ENCODE results near the gene MINAR2.
A peak's percentile ranks its signal among the peaks of the same experiment; 100 is the strongest.

MINAR2 gene, protein sequence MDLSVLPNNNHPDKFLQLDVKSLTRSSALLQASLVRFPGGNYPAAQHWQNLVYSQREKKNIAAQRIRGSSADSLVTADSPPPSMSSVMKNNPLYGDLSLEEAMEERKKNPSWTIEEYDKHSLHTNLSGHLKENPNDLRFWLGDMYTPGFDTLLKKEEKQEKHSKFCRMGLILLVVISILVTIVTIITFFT

DNA sequence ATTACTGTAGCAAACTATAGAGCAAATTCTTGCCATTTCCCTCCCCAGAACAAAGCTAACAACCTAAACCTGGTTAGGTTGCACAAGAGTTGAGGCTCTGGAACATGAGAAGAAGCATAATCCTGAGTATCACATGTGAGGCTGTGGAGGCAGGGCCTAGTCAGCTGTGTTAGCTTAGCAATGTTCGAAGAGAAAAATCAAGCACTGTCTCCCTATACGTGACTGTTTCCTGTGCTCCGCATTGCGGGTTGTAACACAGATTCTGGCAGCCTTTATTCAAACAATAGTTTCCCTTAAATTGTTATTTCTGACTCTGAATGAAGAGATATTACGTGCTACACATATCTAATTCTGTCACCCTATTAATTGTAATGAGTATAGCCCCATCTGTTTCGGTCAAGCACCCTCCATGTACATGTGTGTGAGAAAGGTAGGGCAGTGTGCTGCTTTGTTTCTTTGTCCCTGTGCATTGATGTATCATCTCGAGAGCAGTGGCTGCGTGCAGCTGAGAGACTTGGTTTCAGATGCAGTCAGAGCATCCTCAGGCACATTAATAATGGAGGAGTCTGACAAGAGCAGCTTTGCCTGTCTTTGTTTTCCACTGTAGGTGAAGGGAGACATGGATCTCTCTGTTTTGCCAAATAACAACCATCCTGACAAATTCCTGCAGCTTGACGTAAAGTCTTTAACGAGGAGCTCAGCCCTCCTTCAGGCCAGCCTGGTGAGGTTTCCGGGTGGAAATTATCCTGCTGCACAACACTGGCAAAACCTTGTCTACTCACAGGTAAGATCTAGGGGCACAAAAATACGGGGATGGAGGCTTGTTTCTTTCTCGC lies at the start of gene MINAR2:
TSS of gene MINAR2 (plus strand) at position 523 of the 836 bp plus-strand sequence. CDS start at position 620, 97 bp downstream.
- DNase-seq: no peak

DNA sequence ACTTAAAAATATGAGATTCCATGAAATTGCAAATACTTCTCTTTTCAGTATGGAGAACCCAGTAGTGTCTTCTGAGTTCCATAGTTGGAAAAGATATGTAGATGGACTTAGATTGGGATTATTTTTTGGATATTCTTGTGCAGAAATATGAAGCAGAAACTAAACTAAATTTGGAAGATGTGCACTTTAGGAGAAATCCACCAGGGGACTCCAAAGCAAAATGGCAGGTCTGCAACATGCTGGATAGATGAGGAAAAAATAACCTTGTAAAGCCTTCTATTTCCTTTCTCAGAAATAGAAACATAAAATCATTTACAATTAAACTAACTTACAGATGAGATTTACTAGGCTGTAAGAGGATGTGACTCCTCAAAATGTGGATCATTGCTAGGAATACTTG lies 49.2 kb upstream of the MINAR2 start:
- DNase-seq: no peak

DNA sequence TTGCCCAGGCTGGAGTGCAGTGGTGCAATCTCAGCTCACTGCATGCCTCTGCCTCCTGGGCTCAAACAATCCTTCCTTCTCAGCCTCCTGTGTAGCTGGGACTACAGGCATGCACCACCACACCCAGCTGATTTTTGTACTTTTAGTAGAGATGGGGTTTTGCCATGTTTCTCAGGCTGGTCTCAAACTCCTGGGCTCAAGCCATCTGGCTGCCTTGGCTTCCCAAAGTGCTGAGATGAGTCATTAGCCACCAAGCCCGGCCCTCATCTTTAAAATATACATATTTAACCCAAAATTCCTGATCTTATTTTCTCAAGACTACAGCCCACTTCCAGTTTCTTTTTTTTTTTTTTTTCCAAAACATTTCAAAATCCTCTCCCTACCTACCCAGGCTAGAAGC lies 31.7 kb upstream of the MINAR2 start:
- no peak for DNase-seq

DNA sequence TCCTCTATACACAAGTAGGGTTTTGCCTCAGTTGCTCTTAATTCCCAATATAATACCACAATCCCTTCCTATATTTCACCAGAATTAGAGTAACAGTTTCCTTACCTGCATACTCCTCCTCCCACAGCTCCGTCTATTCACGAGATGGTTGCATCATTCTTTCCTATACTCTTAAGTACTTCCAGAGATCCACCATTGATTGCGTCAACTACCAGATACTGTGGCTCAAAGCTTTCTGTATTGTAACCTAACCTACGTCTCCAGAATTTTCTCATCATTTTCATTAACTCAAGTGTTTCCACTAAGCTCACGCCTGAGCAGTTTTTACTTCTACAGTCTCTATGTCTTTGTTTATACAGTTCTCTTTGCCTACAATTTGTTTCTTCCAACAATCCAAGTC lies 31.2 kb upstream of the MINAR2 start:
- DNase-seq: no peak

DNA sequence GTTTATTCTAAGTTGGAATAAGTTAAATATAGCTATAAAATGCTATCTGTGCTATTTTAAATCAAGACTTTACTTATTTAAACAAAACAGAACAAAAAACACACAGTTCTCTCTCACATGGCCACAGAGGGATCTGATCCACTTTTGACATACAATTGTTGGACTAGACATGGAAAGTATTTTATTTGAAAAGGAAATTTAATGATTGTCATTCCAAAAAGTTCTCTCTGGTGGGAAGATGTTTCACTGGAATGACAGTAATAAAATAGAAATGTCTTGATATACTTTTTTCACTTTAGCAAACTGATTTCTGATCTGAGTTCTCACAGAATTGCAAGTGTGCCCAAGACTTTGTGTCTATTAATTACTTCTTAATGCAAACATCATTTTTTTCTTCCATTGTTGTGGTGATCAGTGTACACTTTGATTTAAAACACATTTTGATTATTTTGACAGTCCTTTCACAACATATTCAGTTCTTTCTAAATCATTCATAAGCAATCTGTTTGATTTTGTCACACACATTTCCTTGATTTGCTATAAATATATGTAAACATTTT lies 30.1 kb upstream of the MINAR2 start:
- DNase-seq: no peak

DNA sequence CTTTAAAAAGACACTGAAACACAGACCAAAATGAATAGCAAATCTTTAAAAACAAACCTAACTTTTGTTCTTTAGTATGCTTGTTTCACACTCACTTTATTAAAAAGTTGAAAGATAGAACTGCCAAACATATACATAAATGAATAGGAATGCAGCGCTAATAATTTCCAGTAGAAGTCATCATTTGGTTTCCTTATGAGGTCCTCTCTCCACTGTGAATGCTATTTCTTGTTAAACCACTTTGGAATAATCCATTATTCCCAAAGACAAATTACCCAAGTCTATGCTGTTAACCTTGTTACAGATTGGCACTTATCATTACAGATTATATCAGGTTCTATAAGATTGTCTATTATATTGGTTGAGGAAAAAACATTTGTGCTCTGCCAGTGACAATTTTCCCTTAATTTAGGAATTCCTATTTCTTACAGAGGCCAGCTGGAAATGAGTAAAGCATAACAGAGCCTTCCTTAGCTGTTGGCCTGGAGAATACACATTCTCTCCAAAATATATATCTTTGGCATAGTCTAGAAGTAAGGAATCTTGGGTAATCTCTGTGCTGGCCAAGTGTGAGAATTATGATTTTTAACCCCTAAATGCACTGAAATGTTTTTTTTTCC lies 29.3 kb upstream of the MINAR2 start:
- DNase-seq: no peak

DNA sequence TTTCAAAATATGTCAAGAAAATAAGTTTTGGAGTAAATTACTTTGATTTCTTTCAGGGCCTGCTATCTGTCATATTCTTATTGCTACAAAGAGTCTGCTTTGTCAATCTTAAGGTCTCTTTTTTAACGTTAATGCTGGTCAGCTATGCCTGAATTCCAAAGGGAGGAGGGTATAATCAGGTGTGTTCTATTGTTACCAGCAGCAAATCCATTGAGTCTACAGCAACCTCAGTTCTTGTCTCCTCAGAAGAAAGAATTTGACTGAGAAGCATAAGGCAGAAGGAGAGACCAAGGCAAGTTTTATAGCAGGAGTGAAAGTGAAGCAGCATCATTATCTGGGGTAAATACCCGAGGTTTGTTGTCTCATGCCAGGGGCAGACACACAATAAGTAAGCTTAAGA lies 23.7 kb upstream of the MINAR2 start:
- no peak for DNase-seq

DNA sequence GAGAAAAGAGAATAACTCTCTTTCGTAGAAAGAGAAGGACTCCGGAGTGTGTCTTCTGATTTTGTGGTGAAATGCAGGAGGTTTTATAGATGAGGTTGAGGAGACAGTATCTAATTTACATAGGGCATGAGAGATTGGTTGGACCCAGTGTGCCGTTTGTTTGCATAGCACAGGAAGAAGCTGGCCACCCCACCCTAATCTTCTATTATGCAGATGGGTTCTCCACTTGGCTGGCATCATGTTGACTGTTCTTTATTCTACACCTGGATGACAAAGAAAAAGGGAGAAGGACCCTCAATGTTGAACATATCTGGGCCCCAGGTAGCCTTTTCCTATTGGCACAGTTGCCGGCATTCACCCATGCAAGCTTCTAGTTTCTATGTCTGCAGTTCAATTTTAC lies 23.2 kb upstream of the MINAR2 start:
- DNase-seq: no peak

DNA sequence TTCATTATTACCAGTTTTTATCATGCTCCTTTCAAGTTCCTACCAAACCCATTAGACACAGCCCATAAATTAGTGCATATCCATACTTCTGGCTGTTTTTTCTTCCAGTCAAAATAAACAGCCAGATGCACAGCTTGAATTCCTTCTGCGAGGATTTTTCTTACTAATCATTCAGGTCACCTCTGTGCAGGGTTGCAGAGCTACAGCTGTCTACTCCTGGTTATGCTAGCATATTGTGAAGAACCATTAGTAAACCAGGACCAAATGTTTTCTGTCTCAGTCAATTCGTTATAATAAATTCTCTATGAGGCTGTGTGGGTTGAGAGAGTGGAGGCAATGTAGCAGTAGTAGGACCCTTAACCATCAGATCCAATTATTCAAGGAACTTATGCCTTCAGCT lies 8.1 kb upstream of the MINAR2 start:
- no peak for DNase-seq

DNA sequence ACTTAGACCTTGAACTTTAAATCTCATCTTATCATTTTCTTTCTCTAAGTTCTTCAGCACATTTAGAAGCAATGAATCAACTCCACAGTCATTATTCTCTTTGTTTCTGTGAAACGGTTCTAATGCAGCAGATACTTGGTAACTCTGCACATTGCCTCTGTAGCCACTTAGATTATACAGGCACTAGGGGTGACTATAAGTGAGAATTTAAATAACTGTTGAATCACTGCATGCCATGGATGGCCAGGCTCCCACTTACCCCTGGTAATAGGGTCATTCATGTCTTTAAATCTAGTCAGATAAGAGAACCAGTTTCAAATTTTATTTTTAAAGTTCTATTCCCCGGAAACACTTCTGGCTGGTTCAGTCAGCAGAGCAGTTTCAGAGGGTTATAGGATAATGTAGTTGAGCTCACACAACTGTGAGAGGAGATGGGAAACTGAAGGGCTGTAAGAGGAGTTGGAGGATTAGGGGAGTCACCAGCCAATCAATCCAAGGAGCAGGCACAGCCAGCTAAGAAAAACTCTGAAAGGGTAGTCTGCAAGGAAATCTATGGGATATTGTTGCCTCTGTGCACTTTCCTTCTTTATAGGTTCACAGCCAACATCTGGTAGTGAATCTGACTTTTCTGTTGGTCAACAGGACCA lies 4.2 kb upstream of the MINAR2 start:
- DNase-seq: no peak

DNA sequence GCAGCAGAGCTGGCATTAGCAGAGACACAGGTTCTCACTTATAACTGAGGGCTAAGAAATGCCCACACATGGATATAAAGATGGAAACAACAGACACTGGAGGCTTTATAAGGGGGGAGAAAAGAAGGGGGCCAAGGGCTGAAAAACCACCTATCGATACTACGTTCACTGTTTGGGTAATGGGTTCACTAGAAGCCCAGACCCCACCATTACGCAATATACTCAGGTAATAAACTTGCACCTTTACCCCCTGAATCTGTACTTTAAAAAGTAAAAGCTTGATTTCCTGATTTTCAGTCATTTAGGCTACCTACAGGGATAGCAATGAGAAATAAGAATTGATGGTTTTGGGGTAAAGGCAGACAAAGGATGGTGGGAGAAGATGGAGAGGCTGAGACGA lies 1.9 kb upstream of the MINAR2 start:
- no peak for DNase-seq

DNA sequence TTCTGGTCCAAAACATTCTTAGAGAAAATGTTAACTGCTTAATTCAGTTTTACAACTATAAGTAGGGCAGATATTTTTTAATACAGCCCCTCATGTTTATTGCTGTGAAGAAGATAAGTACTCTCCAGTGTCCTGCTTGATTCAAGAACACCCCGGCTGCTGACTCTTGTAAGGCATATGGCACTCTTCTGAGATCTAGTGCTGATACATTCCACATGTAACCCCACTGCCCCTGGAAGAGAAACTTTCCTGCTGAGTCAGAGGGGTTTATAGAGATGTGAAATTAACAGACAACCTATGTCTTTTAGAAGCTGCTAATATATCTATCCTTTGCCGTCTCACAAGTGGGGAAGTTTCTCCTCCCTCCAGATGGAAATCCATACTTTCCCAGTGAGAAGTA lies 1.0 kb upstream of the MINAR2 start:
- DNase-seq: no peak

DNA sequence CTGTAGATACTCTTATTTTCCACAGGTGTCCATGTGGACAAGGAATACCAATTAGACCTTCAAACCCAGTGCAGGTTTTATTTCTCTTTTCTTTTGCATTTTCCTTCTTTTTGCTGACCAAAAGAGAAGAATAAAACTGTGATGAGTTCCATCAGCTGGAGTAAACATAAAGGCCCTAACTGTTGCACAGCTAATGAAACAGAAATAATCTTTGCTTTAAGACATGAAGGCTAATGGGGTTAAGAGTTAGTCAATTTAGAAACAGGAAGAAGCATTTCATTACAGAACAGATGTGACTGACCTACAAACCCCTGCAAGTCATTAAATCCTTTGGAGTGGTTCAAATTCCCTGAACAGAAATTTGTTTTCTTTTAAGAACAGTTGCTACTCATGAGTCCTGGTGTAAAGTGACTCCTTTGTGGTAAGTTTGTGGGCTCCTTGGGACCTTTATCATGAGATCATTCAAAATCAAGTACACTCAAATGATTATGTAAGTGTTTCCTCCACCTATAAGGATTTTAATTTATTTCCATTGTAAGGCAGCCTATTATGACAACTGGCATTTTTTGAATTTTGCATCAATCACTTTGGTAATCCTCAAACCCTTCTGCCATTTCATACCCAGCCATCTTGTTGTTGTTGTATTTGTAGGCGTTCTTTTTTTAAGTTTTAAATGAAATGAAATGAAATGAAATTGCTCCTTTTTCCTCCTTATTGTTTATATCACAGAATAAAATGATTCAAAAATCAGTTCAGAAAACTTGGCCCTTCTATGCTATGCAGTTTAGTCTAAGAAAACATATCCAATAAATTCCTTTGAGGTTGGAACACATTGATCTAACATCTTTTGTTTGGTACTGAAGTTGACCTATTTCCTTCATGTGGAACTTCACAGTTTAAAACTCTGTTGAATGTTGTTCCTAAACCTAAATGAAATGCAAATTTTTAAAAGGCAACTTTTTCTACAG lies 1.3 kb downstream of the MINAR2 start:
- DNase-seq: no peak

DNA sequence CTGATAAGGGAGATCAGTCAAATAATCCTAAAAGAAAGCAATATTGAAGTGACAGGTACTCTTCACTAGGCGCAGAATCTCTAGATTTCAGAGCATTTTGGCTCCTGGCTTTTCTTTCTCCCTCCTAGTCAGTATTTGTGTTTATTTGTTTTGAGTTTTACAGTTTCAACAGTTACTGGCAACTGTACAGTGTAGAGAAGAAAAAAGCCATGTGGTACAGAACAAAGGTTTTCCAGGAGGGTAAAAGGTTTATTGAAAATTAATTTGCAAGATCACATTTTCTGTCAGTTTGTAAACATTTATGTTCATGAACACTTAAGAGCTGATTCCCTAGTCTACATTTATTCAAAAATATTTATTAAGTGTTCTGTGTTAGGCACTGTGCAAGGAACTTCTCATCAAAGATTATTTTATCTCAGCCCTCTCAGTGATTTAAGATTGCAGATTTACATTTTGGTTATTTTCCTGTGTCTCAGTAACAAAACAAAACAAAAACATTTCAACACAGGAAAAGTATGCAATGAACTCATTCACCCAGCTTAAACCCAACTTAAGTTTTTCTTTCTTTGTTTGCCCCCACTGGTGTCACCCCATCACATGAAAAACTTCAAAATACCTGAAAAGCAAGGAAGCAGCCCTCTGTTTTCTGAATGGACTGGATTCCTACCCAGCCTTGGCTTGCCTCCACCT lies 12.9 kb downstream of the MINAR2 start:
- DNase-seq: no peak

DNA sequence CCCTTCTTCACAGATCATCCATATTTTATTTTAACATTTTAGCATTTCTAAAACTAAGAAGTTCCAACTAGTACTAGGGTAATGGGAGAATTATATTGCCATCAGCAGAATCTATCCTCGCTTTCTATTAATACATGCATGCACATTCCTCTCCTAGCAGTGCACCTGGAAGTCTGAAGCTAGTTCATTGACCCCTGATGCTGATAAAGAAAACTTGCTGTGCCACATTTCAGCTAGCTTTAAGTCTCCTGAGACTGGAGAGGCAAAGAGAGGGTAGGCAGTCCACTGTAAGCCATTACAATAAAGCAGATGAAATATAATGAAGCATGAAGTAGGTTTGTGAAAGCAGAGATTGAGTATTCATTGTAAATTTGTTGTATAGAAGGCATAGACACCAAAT lies 15.8 kb downstream of the MINAR2 start:
- no peak for DNase-seq

DNA sequence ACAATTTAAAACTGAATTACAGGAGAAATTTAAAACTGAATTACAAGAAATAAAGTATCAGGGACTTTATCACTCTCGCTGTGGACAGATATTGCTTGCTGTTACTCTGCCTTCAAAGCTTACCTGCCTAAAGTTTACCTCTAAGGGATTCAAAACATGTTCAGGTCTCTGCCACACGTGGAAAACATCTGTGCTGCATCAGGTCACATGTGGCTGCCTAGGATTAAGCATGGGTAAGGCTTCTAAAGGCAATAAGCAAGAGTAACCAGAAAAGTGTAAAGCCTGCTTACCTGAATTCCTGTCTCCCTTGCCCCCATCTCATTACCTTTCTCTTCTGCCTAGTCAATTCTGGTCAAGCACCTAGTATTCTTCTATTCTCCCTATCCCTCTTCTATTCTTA lies 18.9 kb downstream of the MINAR2 start:
- no peak for DNase-seq

DNA sequence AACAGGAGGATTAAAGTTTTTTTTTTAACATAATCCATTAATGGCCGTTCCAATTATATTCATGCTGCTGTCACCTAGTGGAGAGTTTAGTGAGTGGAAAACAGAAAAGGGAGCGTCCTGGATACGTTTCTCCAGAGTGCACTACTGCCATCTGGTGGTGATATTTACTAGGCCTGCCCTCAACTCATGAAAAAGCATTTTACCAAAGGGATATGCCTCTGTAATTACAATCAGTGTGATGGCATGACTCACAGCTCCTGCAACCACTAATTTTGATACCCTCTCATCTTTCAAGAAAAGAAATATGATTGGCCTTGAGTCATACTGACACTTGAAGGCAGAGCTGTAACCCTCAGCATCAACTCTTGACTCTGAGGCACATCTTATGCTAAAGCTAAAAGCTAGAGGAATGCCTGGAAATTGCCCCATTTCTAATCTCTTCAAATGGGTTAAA lies 20.1 kb downstream of the MINAR2 start:
- peak; percentile 97 for DNase-seq

DNA sequence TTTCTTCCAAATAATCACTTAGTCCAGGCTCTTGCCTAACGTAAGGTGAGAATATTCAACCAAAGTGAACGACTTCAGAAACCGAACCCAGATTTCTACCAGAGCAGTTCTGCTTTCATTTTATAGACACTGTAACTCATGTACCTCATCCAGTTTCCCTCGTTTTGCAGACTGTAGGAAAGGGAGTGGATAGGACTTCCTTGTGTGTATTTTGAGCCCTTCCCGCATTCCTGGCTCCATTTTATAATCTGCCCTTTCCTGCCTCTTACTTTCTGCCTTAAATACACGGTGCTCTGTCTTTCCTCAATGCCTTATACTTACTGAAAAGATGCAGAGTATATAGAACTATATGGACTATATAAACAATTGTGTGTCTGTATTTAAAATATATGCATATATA lies 20.8 kb downstream of the MINAR2 start:
- DNase-seq: no peak

DNA sequence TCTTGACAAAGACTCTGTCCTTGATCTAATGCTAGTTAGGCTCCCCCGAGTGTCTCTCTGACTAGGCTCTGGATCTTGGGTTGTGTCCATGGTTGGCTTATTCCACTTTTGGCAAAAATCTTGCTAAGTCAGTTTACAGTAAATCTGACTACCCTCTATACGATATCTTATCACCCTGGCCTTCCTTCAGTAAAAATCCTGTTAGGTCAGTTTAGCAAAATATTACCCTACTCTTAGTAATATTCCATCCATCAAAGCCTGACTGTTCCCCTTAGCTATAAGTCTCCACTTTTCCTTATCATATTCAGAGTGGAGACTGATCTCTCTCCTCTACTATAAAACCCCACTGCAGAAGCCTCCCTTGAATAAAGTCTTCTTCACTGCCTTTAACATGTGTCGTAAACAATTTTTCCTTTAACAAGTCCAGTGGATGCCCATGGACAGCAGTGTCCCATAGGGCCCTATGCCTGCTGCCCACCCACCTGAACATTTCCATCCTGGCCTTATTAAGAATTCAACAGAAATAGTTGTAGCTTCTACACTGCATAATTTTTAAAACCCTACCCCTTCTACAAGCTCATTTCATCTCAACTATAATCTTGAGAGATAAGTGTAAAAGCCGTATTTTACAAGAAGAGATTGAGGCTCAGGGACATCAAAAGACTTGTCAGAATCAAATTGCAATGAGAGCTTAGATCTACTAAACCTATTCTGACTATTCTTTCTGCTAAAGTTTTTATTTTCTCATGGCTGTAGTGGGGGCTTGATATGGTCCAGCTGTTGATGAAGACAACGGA lies 22.3 kb downstream of the MINAR2 start:
- no peak for DNase-seq

DNA sequence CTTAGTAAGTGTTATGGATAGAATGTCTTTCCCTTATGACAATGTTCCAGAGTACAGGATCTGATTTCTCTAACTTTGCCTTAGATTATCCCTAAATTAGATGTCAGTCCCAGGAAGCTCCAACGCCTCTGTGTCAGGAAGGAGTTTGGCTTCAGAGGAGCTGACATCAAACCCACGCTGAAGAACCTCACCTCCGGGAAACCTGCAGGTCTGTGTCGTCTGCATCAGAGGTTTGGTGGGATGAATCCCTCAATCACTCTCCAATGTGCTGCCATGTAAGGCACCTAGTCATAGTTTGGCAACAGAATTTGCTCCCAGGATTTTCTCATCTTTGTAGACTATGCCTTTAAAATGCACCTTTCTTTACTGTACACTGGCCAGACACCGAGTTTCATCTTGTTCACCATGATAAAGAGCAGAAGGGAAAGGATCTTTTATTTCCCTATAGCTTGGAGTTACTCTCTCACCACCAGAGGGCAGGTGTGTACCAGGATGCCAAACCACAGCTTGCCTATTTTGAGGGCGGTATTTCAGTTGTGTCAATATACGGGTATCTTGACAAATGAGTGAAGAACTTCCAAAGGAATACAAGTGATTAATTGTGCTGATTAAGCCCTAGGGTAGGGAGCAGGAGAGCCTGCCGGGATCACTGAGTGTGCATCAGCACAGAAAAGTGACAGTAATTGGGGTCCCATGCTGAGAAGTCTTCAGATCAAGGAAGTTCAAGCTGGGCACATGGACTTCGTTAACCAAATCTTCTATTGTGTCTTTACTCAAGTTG lies 23.4 kb downstream of the MINAR2 start:
- peak; percentile 78 for DNase-seq

Data from hematopoietic multipotent progenitor cell treated with erythropoietin and hydrocortisone succinate and interleukin-3 and kit ligand, for 6 days (in vitro differentiated cells).